H1 (cell line): ENCODE measurements around the gene PFN4. TPM values are rescaled to one million over a fixed set of nuclear protein-coding genes. Genes with fewer than 3 reads are reported as not detected.

Source experiments
- CHD2 ChIP-seq: IDR thresholded peaks from 2 replicates; pipeline ENCODE4 v1.6.1; 2012; ENCODE audit warnings: low read length, improper control_type of control experiment
- CHD7 ChIP-seq: fragments of 300-600 bp; sonication (generic); IDR thresholded peaks from 2 replicates; pipeline ENCODE4 v1.7.1; 2012; ENCODE audit warnings: low read length, moderate library complexity, mild to moderate bottlenecking, inconsistent platforms; ENCODE audit not compliant: insufficient replicate concordance
- polyA plus RNA-seq, 7 experiments: library from polyadenylated mRNA; depleted of rRNA in 3 of 7; stranded (reverse) in 5 of 7; unstranded in 2 of 7; fragments of >200 nt in 5 of 7; fragments of 200-250 nt in 2 of 7; gene quantifications; 1 replicate in 5 of 7; 2 replicates in 1 of 7; 4 replicates in 1 of 7; pipeline versions ENCODE4 v1.2.1 to v1.2.3, GENCODE V29; 2011 to 2013; ENCODE audit warnings: missing spikeins in 2 of 7, mixed read lengths in 2 of 7
- total RNA-seq: library from RNA; stranded (reverse); fragmentation: NEBNext Ultra II Directional; extraction: Animal tissue kit (Norgen Biotek cat#: 25700); gene quantifications from 2 replicates; pipeline ENCODE4 v1.2.1, GENCODE V29; 2021

PFN4 gene
- total and polyA plus RNA-seq, 2 of the 8 experiments (the other 6 are each of a cell fraction or from before 2014, with no cell fraction given), result not detected

- TF ChIP-seq CHD7 (no peak), CHD2 (no peak)
Measured at GRCh38 chr2:24104110-24104650, 19.0 kb downstream of the PFN4 start (continued).
